ENCODE data around the gene GRID1. TPM values are rescaled to one million over a fixed set of nuclear protein-coding genes. Genes with fewer than 3 reads are reported as not detected.

The GRID1 gene
- total RNA-seq, 1 donor from 2014 or later = 16.5 TPM

DNA sequence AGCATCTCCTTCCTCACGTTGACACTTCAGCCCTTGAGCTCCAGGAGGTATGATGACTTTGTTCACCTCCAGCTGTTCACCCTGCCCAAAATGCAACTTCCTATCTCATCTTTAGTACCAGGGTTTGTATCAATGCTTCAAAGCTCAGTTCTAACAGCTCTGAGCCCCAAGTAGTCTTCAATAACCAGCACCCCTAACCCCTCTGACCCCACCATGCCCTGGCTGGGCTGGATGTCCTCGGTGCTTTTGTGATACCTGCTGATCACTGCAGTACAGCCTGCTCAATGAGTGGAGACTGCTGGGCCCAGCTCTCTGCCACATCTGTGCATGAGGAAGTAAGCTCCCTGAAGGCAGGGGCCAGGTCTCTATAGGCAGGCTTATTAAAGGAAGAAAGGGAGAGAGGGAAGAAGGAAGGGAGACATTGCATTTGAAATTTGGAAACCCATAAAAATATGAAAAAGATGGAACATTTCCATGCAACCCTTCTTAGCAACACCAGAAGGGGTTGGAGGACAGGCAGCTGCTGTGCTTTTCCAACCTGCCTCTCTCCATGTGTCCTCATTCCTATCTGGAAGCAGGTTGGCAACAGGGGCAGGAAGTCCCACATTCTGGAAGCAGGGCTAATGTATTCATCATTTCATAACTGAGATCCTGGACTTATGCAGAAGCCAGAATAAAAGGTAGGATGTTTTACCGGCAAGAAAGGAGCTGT, 756.1 kb downstream of the GRID1 start:
- DNase-seq = peak; percentile 37

DNA sequence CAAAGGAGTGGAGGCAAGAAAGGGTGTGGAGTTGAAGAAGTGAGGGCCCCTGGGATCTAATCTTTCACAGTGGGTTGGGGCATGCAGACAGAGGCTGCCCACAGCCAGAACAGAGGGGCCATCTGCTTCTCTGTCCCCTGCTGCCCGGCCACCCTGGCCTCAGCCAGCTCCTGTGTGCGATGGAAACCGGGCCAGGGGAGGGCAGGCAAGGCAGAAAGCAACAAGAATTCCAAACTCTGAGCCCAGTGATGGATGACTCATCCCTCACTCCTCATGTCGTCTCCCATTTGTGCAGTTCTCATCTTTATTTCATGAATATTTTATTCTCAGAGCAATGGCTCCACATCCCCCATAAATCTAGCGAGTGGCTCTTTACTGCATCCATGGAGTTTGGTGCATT, 757.1 kb downstream of the GRID1 start:
- no peak for DNase-seq

DNA sequence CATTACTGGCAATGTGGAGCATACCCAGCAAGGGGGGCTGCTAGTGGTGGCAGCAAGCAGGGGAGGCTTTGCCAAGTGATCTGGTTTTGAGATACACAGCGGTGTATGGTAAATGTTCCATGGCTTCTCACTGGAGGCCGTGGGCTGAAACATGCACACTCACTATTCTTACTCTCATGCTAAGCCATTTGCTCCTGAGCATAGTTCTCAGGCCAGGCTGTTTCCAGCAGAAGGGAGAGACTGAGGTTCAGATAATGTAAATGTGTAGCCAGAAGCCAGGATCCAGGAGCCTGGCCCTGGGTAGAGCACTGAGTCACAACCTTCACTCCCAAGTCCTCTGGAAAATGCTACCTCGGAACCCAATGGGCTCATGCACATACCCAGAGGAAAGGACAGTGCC, 757.9 kb downstream of the GRID1 start:
- no peak for DNase-seq

DNA sequence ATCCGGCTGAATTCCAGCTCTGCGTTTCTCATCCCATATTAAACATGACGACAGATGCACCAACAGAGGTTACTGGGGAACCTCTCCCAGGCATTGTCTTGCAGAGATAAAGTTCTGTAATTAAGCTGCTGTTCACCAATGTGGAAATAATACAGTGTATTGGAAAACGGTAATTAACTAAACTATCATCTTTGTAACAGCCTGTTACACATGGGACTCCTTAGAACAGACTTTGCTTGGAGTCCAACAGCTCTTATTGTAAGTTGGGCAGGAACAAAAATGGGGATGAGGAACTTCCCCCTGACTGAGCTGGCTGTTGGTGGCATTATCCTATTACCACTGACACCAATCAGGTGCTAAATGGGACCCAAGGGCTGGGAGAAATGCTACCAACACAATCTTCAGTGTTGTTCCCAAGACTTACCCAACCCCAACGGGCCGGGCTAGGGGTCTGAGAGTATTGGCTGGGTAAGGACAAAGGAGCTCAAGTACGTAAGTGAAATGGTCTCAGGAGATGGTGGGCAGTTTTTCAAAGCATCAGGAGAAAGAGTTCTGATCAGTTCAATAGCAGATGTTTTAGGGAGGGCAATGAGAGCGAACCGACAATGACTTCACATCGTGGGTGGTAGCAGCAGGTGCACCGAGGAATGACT, 759.4 kb downstream of the GRID1 start:
- no peak for DNase-seq

DNA sequence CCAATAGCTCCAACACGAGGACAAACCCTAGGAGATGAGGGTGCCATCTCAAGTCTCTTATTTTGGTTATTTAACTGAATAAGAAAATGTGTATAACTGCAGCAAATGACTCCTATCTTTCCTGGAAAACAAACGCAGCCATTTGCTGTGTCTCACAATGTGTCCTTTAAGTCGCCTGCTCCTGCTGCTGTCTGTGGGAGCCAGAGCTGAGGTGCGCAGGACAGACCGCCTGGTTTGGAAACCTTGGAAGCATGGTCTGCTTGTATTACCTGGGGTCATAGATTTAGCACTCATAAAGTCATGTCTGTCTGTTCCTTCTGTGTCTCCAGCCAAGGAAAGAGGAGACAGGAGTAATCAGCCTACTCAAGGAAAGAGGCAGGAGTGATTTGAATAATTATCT, 760.2 kb downstream of the GRID1 start:
- DNase-seq = no peak

DNA sequence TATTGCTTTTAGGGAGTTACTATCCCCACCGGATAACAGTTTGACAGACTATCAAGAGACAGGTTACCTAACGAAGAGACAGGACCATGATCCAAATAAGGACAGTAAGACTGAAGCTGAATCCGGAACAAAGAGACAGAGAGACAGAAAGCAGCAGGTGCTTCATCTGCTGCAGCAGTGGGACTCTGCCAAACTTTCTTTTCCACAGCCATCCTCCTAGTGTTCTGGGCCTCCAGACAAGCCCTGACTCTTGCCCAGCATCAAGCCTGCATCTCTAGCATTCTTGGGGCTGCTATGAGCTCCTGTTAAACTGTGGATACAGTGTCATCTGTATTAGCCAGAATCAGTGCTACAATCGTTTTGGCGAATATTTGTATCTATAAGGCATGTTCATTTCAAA, 761.7 kb downstream of the GRID1 start:
- DNase-seq = no peak

DNA sequence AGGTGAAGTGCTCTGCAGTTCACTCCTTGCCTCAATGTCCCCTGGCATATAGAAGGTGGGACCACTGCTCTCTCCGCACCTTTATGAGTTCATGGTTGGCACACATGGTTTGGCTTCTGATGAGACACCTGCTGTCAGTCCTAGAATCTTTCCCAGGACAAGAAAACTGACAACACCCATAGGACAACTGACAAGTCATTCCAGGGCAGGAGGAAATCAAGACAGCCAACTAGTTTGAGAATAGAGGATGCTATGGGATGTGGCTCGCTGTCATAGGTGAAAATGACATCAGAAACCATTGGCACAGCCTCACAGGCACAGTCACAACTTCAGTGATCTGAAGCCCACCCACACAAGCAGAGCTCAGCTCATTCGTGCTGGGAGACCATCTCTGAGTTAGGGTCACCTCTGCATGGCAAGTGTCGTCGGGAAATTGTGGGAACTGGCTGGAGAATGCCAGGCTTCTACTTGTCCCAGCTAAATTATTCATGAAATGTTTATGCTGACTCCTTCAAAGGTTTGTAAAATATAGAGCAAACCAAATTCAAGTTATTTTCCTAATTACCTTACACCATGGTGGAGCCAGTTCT, 762.4 kb downstream of the GRID1 start:
- no peak for DNase-seq

DNA sequence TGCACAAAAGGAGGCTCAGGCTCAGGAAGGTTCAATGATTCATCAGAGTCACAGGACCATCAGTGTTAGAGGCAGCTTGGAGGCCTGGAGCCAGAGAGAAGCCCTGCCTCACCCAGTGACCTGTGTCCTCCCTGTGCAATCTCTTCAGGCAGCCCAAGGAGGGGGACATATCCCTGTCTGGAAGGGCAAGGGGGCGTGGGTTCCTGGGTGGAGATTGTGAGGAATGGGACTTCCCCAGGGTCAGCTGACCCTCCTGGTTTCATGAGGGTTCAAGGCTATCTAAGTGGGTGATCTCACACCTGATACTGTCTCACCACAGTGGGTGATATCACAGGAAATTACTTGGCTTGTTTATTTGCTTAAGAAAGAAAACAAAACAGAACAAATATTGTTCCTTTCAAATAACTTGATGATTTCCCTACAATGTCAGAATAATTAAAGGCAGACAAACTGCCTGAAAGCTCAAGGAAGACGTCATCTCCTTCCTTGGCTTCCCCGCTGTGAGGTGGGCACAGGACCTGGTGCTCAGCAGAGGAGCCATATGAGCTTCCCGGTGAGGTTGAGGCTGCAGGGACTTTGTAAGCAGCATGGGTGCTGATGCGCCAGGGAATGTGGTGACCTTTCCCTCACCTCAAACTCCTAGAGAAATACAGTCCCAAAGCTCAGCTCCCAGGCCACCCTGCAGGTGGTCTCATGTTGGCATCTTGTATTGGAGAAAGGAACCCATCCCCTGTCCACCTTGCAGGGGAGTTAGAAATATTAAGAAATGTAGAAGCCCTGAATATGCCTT, 763.2 kb downstream of the GRID1 start:
- no peak for DNase-seq

DNA sequence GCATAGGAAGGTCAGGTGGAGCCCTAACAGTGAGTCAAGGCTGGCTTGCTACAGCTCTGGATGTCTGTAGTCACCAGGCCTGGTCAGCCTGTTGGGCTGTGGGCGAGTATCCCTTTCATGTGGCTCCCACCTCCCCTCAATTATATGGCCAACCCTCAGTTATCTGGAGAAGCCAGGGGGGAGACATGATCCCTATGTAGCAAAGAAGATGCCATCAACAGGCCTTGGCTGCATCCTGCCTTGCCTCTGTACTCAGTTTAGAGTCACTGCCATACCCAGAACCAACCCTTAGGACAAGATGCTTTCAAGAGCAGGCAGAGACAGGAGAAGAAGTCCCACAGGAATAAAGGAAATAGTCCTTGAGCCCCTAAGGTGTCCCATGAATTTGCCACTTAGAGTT, 763.9 kb downstream of the GRID1 start:
- no peak for DNase-seq

DNA sequence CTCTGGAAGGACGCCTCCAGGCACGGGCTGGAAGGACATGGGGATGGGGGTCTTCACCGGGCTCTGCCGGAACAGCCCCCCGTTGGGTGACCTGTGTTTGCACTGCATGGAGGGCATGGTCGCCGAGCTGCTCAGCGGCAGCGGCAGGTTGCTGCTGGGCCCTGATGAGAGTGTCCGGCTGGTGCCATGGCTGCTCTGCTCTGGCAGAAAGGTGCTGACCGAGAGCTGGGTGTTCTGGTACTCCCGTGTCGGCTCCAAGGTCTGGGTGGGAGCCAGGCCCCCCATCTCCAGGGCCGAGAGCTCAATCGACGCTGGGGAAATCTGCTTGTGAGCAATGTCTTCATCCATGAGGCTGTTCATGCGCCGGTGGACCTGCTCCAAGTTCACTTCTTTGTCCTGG, 764.3 kb downstream of the GRID1 start:
- DNase-seq = no peak

DNA sequence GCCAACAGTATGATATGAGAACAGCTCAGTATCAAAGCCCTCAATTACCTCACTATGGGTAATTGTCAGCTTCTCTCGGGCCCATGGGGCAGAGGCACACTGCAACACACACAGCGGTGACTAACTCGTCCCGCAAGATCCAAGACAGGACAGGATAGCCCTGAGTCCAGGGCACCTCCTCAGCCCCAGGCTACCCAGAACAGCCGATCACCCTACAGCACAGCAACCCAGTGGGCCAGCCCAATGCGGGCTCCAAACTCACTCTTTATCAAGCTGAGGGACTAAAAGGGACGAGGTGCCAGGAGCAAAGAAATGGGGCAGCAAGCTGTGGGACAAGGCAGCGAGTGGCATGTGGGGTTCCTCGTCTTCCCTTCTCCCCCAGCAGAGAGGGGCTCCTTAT, 765.1 kb downstream of the GRID1 start:
- DNase-seq = no peak

DNA sequence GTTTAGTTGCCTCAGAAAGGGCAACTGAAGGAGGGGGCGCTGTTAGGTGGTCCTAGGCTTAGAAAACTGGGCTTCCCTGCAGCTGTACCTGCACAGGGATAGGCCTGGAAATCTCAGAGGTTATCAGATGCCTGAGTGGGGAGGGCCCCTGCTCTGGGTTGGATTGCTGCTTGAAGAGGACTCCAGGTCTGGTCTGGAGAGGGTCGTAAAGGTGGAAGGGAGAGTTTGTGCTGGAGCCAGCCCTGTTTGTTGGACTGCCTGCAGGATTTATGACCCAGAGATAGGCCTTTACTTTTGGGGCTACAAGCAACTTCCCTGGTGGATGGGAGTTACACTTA, 765.9 kb downstream of the GRID1 start:
- DNase-seq = no peak

DNA sequence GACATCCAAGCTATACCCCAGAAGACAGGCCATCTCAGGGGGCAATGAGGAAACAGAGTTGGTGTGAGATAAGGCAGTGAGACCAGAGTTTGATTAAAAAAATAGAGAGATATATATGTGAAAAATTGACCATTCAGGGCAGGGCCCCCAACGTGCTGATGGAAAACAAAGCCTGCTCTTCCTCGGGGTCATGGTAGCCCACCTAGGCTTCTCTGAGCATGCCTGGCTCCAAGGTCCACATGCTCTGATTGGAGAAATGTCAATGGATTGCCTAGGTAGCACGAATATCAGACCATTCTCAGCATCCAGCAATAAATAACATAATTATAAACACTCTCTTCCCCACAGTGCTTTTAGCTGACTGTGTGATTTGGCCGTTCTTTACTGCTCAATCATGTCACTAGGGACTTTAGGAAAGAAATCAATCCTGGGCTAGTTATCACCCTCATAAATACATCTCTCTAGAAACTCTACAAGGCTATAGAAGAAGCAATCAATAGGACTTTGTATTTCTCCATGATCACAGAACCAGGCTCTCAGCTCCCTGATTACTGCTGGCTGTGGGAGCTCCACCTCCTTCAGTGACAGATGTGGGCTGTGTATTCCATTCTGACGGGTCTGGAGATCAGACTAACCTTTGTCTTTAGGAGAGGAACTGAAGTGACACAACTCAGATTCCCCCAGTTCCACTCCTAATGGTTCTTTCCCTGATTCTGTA, 766.4 kb downstream of the GRID1 start:
- DNase-seq = no peak

DNA sequence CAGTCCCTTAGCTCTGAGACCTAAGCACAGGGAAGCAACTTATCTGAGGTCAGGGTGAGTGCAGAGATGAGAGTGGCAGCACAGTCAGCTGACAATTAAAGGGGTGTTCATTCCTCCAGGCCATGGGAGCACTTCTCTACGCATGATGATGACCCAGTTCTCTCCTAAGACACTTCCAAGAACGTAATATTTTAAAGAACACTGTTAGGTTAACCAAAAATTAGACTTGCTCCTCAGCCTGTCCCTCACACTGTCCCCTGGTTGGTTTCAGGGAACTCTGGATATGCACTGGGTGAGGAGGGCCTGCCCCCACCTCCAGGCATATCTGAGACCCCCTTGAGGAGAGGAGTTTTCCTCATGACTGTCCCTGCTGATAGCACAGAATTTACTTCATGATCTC, 767.5 kb downstream of the GRID1 start:
- DNase-seq = no peak

DNA sequence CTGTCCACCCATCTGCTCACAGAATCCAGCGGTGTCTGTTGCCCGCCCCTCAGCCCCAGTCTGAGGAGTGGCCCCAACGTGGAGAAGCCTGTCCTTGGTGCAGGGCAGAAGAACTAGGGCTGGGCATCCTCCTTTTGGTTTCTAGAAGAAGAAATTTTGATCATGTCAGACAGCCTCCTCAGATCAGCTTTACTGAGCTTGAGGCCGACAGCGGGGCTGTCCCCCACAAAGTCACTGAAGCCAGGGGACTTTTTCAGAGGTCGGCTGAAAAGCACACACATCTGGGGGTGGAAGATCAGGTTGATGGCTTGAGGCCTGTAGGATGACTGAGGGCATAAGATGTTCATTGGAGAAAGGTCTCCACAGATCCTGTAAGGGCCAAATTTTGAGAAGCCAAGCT, 767.9 kb downstream of the GRID1 start:
- no peak for DNase-seq

DNA sequence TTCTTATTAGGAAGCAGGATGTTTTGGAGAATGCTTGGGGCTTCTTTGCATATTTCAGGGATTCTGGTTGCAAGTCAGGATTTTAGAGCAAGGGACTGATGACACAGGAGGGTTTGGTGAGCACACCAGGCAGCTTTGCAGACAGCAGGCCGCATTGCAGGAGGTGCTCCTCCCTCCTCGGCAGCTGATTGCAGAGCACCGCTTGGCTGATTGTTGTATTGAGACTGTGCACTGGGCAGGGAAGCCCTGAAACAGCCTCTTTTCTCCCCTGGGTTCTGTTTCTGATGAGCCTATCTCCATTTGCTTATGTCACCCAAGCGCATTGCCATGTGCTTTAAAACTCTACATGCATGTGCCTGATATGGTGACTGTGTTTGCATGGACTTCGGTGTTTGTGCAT, 769.6 kb downstream of the GRID1 start:
- DNase-seq = no peak

DNA sequence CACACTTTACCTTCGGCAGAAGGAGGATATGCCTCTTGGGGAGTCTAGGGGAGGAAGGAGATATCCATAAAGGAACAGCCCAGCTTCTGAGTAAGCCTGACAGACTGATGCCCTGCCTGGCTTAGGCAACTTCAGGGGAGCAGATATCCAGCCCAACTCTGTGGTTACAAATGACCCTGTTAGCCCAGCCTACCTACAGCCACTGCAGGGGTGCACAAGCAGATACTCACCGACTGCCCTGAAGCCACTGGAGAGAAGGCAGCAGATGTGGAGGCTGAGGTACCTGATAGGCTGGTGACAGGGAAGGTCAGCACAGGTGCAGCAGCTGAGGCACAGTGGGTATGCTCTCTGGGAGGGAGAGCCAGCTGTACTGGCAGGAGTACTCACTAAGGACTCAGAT, 770.2 kb downstream of the GRID1 start:
- DNase-seq = no peak

DNA sequence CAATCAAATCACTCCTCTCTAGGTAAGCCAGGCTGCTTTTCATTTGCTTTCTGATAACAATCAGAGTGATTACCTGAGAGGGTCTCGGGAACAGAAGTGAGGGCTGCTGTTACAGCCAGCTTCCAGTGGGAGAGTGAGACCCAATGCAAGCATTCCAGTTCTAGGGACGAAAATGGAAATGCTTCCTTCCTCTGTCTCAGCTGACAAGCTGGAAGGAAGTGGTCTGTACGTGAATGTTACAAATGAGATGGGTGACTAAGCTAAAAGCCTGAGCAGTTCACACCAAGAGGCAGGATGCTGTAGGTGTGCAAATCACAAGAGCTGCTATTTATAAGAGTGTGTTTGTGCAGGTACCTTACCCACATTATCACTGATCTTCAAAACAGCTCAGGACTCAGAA, 772.4 kb downstream of the GRID1 start:
- no peak for DNase-seq

DNA sequence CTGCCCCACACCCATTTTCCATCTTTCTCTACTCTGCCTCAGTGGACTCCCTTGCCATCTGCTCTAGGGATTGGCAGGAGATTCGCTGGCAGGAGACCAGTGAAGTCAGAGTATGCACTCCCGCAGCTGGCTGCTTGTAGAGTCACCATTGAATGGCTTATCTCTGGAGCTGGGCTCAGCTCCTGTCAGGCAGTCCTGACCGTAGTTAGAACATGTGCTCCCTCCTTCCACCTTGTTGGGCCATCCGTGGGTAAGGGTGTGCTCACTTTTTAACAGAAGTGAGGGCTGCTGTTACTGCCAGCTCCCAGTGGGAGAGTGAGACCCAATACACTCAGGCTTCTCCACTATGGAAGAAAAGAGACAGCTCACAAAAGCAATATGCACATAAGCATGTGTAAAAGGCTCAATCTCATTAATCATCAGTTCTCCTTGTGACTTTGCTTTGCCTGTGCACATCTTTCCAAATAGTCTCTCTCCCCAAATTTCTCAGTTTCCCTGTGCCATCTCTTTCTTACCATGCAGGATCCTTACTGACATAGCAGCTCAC, 773.3 kb downstream of the GRID1 start:
- no peak for DNase-seq

DNA sequence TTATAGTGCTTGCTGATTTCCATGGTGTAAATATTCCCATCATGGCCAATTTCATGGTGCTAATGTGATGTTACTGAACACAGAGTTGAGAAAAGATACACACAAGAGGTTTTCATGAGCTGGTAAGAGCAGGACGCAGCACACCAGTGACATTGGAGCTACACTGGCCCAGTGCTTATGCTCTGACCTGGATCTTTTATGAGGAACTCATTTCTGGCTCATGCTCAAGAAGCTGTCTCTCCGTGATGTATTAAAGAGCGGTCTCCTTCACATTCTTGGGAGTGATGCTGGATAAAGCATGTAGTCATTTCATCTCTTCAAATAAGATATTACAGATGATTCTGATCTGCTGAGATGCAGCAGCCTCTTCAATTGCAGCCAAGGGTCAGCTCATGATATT, 785.2 kb downstream of the GRID1 start:
- DNase-seq = no peak

DNA sequence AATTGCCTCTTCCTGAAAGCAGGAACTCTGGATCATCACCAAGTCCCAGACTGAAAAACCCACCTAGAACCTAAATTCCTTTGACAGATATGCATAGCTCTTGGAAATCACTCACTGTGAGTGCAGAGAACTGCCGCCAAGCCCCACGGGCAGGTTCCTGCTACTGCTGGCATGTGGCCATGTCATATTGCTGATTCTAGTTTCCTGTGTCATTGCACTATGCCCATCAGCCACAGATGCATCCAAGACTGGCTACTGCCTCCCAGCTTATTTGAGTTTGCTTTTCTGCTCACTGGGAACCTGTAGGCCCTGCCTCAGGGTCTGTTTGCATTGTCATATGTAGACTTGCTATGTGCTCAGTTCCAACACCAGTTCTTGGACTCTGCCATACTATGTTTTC, 786.0 kb downstream of the GRID1 start:
- DNase-seq = no peak

DNA sequence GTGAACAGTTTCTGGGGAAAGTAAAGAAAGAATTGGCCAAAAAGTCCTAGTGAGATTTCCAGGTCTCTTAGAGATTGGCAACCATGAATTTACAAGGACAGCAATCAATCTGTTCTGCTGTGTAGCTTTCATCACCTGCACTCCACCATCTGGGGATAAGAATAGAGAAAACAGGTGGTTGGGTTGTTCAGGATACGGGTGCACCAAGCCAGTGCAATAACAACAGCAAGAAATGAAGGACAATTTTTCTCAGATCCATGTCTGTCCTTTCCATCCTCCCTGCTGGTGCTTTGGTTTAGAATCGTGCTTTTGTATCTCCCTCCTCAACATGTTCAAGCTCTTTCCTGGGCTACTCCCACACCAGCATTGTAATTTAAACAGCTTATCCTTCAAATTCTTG, 787.7 kb downstream of the GRID1 start:
- DNase-seq = no peak
